Measurements from ENCODE around the gene FAM47E.

GRCh38 chr4:76283900-76284299 is 32.4 kb downstream of the FAM47E start:
- no peak for TF ChIP-seq EZH2 (IDR thresholded peaks at IDR 0.05; ENCODE audit: insufficient read depth, poor library complexity, severe bottlenecking)
- TF ChIP-seq EZH2phosphoT487 (IDR thresholded peaks at IDR 0.05; ENCODE audit: insufficient read depth, low read depth) = no peak
